GM21737 (cell line): ENCODE measurements around the gene NALF2.
A peak's percentile ranks its signal among the peaks of the same experiment; 100 is the strongest.

Experiments
- ATAC-seq: cut with Tn5 transposase; IDR thresholded peaks from one replicate; pipeline ENCODE4 v1.9.1; 2021; ENCODE audit warnings: mild to moderate bottlenecking, moderate library complexity; ENCODE audit not compliant: unreplicated experiment

NALF2 gene

DNA sequence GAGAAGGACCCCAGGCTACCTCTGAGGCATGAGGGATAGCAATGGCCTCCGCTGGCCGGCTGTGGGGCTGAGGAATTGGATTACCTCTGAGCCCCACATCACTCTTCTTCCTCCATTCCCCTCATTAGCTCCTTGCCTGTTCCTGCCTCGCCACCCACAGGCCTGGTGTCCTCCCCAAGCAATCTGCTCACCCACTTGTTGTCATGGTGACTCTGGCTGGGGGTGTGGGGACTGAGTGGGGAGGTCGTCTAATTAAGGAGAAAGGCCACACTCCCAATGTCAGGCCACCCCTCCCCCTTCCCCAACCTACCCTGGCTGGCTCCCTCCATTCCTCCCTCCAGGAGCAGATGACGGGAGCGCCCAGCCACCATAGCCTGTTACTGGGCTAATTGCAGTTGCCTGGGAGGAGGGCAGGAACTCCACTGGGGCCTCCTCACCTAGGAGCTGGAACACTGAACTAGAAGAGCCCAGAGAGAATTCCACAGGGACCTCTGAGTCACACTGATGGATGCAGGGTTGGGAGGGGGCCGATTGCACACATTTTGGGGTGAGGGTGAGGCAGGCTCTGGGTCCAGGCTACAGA, 20.7 kb downstream of the NALF2 start:
- no peak for ATAC-seq

GRCh38 chrX:69530306-69530705, 26.2 kb downstream of the NALF2 start:
- no peak for ATAC-seq

DNA sequence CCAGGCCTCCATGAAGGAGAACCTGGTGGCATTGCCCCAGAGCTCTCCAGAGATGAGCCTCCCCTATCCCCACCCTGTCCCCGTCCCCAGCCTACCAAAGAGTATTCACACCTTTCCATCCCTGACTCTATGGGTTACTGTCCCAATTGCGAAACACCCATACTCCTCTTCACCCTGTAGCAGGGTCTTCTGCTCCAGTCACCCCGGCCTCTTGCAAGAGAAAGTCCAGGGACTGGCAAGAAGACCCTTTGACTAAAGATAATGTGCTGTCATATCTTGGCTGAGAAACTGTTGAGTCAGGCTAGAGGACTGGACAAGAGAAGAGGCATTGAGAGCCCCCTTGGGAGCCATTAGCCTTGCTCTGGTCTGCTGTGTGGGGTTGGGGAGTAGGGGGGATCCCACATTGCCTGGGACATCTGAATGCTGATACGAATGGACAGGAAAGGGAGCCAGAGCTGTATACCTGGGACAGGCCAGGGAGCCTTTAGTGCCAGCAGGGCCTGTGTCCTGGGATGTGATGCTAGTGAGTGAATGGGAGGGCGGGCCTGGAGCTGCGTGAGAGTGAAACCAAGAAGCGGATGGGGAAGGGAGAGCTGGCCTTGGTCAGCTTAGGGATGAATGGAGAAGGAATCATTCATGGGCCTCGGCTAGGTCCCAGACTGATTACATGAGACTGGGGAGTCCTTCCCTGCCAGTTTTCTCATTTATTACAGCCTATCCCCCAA, 27.1 kb downstream of the NALF2 start:
- ATAC-seq = no peak

GRCh38 chrX:69535661-69536060, 31.5 kb downstream of the NALF2 start:
- no peak for ATAC-seq

GRCh38 chrX:69538321-69538876, 34.3 kb downstream of the NALF2 start:
- ATAC-seq = peak; percentile 93

DNA sequence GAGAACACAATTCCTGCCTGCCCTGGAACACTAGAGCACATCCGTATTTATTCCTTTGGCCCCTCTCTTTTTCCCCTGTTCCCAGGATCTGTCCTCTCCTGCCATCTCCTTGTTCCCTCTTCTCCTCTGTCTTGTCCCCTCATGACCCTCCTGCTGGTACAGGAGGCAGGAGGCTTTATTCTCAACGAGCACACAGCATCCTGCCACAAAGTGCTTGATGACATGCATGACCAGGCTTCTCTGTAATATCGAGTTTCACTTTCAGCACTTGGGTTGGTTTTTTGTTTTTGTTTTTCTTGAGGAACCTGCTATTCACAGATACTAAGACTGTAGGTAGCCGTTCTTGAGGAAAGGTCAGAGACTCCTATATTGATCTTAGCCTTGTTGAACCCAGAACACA, 35.3 kb downstream of the NALF2 start:
- ATAC-seq = peak; percentile 65

DNA sequence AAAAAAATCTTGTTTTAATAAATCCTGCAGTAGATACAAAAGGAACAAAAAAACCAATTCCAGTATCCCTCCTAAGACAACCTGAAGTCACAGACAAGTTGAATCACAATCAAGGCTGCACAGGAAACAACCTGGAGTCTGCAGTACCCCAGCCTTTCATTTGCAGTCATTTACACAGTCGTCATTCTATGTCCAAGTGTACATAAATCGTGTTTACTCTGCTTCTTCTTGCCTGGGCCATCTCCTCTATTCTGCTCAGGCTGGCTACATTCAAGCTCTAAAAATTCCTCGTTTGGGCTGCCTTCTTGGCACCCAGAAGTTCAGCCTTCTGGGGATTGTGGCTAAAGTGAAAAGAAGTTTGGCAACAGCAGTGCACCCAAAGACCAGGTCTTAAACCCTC, 37.8 kb downstream of the NALF2 start:
- no peak for ATAC-seq

- no peak for ATAC-seq
Measured at GRCh38 chrX:69543572-69543971, 39.4 kb downstream of the NALF2 start.

DNA sequence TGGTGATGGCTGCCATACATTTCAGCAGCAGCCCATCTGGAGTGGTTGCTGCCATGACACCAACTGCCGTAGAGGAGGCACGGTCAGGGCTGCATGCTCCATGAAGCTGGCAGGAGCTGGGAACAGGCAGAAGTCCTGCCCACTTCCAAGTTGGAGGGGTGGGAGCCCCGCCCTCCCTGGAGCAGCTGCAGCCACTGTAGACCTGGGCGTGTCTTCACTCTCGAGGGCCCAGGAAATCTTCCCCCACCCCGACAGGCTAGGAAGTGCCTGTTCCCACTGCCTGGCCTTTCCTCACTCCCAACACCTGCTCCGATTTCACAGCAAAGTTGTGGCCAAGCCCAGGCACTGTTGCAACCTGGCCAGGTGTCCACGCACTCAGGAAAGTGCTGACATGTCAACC, 42.3 kb downstream of the NALF2 start:
- ATAC-seq = no peak

DNA sequence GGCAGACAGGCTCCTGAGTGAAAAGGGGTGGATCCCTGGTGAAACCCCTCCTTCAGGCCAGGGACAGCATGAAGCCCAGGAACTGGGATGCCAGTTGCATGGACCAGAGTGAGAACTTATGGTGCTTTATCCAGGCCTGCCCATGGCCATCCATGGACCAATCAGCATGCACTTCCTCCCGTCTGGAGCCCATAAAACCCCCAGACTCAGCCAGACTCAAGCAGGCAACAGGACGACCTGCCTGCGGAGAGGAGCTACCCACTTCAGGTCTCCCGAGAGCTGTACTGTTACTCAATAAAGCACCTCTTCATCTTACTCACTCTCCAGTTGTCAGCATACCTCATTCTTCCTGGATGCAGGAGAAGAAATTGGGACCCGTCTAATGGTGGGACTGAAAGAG, 42.9 kb downstream of the NALF2 start:
- ATAC-seq = no peak

DNA sequence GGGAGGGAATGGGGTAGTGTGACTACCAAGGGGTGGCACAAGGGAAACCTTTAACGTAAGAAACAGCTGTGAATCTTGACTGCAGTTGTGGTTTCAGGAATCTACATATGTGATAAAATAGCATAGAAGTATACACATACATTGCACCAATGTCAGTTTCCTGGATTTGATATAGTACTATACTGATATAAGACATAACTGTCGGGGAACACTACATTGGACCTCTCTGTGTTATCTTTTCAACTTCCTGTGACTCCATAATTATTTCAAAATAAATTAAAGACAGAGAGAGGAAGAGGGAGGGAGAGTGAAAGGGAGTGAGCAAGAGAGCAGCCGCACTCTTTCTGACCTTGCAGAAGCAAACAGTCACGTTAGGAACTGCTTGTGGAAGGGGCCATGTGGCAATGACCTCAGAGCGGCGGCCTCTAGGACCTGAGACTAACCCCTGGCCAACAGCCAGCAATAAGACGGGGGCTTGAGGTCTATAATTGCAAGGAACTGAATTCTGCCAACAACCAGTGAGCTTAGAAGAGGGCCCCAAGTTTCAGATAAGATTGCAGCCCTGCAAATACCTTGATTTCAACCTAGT, 47.4 kb downstream of the NALF2 start:
- no peak for ATAC-seq

DNA sequence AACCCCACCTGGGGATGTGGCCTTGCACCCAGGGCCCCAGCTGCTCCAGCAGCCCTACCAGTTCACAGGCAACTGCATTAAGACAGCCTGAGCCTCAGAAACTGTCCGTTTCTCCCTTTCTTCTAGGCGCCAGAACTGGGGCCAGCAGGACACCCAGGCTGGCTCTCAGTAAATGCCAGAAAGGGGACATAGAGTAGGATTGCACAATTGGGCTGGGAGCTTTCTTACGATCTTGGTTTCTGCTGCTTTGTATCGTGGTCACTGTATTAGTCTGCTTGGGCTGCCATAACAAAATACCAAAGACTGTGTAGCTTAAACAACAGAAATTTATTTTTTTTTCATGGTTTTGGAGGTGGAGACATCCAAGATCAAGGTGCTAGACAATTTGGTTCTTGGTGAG, 48.4 kb downstream of the NALF2 start:
- ATAC-seq = no peak
